DND-41 (cell line): ENCODE measurements around the gene FAM227B.

Source experiments
- EZH2 ChIP-seq: IDR thresholded peaks from 3 replicates; pipeline ENCODE4 v1.6.1; 2012; ENCODE audit warnings: borderline replicate concordance, low read depth, mild to moderate bottlenecking, moderate library complexity, low read length, inconsistent platforms; ENCODE audit not compliant: severe bottlenecking
- TF ChIP-seq, protein P1 (sequence below): IDR thresholded peaks from 2 replicates; pipeline ENCODE4 v1.5.1; 2012; ENCODE audit warnings: borderline replicate concordance, low read length, moderate library complexity, mild to moderate bottlenecking; ENCODE audit not compliant: poor library complexity, severe bottlenecking; ENCODE audit errors: extremely low read depth

DNA sequence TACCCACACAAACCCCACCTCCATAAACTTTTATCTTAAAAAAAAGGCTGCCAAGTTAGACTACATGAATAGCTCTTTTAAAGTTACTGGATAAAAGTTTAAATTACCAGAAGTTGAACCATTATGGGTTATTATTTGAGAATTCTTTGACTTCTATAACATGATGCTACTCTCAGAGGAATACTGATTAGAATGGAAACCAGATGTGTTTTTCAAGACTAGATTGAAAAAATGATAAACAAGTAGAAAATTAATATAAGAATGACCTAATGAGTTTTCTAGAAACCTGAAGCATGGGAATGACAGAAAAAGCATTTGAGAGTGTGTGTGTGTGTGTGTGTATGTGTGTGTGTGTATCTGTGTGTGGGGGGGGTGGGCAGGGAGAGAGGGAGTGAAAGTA is 210.0 kb downstream of the FAM227B start:
- TF ChIP-seq, protein P1, sequence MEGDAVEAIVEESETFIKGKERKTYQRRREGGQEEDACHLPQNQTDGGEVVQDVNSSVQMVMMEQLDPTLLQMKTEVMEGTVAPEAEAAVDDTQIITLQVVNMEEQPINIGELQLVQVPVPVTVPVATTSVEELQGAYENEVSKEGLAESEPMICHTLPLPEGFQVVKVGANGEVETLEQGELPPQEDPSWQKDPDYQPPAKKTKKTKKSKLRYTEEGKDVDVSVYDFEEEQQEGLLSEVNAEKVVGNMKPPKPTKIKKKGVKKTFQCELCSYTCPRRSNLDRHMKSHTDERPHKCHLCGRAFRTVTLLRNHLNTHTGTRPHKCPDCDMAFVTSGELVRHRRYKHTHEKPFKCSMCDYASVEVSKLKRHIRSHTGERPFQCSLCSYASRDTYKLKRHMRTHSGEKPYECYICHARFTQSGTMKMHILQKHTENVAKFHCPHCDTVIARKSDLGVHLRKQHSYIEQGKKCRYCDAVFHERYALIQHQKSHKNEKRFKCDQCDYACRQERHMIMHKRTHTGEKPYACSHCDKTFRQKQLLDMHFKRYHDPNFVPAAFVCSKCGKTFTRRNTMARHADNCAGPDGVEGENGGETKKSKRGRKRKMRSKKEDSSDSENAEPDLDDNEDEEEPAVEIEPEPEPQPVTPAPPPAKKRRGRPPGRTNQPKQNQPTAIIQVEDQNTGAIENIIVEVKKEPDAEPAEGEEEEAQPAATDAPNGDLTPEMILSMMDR: no peak
- no peak for TF ChIP-seq EZH2
